GM15510 (cell line): Measurements from ENCODE around the gene MAGI3.

ENCODE experiments used
- POLR2A ChIP-seq: IDR thresholded peaks from 3 replicates; pipeline ENCODE4 v1.6.1; 2011; ENCODE audit warnings: borderline replicate concordance; ENCODE audit not compliant: insufficient read length; ENCODE audit errors: extremely low read depth

MAGI3 gene

DNA sequence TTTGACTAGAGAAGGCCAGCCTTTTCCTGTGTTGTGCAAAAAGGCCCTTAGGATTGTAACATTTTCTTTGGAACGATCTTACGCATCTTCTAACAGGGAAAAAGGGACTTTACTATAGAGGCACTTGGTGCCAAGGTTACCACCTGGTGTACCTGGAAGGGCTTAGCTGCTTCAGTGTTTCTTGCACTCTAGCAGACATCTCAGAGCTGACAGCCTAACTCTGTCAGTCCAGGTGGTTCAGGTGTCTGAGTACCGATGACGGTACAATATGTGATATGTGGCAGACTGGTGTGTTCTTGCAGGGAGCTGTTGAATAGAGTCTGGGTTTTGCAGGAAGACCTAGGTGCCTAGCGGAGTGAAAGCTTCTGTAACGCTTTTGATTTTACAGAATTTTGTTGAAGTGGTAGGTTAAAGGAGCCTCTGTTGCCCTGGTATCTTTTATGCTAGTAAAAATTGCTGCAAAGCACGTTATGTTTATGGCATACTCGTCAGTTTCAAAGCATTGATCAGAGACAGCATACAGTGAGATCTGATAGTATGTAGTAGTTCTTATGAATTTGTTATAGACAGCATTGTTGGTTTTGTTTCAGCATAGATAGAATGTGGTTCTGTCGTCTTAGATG is 1.4 kb downstream of the MAGI3 start:
- TF ChIP-seq POLR2A, result no peak

DNA sequence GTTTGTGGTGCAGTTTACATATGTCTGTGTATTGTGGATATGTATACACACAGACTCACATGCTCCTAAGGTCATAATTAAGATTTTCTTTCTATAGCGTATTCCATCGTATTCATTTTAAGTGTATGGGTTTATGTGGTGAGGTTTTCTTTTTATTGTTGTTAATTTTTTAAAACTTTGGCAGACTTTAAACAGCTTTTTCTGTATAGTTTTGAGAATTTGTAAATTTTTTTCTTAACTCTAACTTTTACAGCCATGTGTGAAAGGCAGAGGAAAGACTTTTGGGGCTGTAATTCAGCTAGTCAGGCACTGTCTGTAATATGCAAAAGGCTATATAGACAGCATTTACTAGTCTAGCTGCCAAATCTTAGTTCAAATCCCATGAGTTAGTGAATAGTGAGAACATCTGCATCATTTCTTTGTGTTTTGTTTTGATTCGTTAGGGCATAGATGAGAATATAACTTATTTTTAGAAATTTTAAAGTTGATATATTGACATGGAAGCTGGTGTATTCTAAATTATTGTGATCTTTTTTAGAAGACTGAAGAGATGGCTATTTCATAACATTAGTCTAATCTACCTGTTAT is 2.3 kb downstream of the MAGI3 start:
- TF ChIP-seq POLR2A, result no peak

- no peak for TF ChIP-seq POLR2A
Measured at GRCh38 chr1:113394043-113394862, 3.9 kb downstream of the MAGI3 start.

DNA sequence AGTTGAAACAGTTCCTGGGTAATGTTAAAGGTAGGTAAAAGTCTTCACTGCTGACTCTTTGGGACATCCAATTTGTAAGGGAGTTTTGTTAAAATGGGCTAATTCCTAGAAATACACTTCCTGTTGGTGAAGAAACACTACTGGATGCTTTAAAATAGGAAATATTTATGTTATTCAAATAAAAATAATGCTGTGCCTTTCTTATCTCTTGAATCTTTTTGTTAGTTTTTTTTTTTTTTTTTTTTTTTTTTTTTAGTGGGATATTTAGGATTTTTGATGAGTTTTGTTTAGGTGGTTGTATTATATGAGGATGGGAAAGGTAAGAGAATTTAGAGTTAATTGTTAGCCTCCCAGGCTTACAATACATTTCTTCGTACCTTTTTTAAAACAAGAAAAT is 4.5 kb downstream of the MAGI3 start:
- no peak for TF ChIP-seq POLR2A

GRCh38 chr1:113396102-113396501 is 5.8 kb downstream of the MAGI3 start:
- TF ChIP-seq POLR2A, result no peak

DNA sequence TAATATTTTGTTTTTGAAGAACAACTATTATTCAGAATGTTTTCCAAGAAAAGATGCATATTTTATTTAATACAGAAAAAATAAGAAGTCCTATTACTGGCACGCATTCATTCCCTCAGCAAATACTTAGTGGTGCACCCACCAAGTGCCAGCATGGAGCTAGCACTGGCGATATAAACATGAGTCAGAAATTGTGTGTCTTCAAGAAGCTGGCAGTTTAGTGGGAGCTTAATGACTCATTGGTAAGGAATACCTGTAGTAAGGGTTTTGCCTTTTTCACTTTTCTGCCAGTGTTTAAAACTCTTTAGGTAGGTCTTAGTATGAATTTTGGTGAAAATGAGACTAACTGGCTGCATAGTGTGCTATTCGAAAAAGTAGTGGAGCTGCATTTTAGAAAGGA is 6.3 kb downstream of the MAGI3 start:
- TF ChIP-seq POLR2A, result no peak

- TF ChIP-seq POLR2A, result no peak
Measured at GRCh38 chr1:113399062-113399583, 8.8 kb downstream of the MAGI3 start.

DNA sequence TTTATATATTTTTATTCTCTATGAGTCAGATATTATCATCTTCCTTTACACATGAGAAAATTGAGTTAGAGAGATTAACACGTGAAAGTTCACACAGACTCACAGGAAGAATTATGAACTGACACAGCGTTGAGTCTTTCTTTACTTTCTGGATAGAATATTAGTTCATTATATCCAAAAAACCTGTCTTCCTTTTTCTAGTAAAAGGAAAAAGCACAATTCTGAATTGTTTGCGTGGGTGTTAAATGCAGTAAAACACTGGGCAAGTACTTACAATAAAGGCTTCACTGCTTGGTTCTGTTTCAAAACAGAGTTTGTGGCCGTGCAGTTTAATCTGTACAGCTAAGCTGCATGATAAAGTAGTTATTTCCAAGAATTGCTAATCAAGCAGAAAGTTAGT is 10.8 kb downstream of the MAGI3 start:
- no peak for TF ChIP-seq POLR2A

GRCh38 chr1:113401728-113402127 is 11.4 kb downstream of the MAGI3 start:
- TF ChIP-seq POLR2A, result no peak

- TF ChIP-seq POLR2A, result no peak
Measured at GRCh38 chr1:113403065-113403464, 12.8 kb downstream of the MAGI3 start.

DNA sequence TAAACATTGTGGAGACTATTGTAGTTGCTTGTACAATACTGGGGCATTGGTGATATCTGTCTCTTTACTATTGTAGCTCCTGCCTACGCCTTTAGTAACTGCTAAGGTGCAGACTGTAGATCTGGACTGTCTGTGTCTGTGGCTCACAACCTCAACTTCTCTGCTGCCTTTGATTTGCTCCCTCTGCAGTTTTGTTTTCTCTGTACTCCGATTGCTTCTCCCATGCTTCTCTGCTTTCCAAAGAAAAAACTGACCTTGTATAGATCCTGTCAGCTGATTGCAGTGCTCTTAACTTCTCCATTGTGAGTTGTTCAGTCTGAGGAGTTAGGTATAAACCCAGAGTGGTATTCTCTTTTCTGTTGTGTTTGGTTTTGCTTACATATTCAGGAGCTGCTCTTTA is 15.3 kb downstream of the MAGI3 start:
- no peak for TF ChIP-seq POLR2A

DNA sequence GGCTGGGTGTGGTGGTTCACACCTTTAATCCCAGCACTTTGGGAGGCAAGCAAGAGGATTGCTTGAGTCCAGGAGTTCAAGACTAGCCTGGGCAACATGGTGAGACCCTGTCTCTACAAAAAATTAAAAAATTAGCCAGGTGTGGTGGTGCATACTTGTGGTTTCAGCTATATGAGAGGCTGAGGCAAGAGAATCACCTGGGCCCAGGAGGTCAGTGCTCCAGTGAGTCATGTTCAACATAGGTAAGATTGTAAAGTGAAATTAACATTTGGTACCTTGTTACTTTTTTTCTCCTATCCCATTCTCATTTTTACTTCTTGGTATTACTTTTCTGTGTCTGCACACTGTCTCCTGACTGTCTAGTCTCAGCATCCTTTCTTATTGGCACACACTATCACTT is 19.0 kb downstream of the MAGI3 start:
- no peak for TF ChIP-seq POLR2A

DNA sequence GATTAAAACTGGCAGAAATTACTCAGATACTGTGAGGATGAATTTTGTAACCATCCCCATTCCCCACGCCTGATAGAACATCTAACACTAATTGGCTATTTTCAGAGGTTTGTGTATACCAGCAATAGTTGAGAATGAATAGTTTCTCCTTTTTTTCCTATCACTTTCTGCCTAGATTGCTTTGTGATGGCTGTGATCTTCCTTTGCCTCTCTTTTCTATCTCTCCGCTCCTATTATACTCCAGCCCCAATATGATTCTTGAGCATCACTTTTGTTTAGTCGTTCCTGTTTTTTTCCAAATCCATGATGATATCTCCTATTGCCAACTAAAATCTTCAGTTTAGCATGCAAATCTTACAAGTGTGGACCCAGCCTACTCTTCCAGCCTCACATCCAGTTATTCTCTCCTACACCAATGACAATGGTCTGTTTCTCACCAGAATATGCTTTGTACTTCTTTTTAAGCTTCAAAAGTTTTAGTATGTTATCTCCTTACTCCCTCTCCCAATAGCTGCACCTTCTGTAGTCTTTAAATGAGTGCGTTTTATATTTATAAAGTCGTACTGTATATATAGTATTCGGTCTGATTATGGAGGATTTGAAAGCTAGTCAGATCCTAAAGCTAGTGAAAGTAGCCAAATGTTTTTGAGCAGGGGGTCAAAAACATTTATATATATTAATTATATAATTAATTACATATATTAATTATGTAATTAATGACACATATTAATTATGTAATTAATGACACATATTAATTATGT is 25.2 kb downstream of the MAGI3 start:
- no peak for TF ChIP-seq POLR2A

- no peak for TF ChIP-seq POLR2A
Measured at GRCh38 chr1:113416496-113416895, 26.2 kb downstream of the MAGI3 start.
